GM21360 (cell line): ENCODE data around the gene ARHGDIB.

Source experiments
- ATAC-seq: cut with Tn5 transposase; IDR thresholded peaks from one replicate; pipeline ENCODE4 v1.9.1; 2021; ENCODE audit warnings: mild to moderate bottlenecking, moderate library complexity; ENCODE audit not compliant: unreplicated experiment

The ARHGDIB gene

DNA sequence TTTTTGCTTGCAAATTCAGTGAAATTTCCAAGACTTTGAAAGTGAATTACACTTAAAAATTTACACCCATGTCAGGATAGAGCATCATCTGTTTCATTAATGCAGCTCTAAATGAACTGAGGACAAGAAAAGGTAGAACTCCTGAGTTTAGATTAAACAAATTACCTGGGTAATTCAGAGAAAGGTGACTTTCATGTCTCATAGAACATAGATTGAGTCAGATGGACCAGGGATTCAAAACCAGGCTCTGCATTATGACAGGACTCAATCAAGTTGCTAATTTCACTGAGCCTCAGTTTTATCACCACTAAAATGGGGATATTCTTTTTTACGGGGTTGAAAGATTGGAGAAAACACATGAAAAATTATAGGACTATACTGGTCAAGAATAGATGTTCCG lies 4.5 kb downstream of the ARHGDIB start:
- no peak for ATAC-seq

DNA sequence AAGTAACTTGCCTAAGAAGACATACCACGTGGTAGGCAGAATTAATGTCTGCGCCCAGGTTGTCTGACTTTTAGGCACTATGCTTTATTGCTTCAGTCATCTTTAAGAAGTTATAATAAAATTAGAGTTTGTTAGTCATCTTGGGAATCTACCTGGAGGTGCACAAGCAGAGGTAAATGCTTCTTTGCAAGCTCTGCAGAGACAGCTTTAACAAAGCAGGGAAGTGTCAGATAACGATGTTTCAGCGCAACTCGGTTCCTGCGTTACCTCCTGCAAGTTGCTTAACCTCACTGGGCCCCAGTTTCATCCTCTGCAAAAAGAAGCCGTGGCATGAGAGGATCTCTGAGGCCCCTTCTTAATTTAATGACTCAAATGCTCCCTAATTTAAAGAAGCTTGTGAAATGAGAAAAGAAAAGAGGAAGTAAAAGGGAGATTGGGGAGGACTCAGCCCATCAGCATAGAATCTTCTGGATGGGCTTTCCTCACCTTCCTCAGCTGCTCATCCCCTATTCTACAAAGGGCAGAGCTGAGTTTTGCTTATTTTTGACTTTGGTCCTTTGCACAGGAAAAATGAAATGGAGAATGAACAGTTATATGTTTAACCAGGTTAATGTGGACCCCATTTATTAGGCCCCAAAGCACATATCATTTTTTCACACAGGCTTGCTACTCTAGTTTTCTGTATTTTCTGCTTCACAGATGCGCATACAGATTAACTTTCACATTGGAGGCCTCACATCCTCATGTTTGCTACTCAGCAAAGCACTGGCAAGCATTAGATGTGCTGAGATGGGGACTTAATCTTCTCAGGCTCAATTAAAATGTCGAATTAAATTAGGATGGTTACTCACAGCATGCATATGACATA lies 5.1 kb downstream of the ARHGDIB start:
- peak; percentile 49 for ATAC-seq

DNA sequence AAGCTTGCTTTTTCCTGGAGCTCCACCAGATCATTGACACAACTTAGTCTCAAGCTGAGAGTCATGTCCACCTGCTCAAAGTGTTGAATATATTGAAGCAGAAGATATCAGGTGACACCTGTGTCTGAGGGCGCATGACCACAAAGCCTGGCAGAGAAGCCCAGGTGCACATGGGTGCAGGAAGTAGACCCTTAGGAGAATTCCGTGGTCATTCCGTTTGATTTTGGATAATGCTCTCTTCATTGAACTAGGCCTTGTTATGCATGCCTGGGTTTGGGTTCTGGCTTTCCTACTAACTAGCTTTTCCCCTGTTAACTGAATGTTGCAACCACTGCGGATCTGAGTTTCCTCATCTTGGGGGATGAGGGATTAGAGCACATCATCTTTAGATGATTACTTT lies 7.1 kb downstream of the ARHGDIB start:
- no peak for ATAC-seq

DNA sequence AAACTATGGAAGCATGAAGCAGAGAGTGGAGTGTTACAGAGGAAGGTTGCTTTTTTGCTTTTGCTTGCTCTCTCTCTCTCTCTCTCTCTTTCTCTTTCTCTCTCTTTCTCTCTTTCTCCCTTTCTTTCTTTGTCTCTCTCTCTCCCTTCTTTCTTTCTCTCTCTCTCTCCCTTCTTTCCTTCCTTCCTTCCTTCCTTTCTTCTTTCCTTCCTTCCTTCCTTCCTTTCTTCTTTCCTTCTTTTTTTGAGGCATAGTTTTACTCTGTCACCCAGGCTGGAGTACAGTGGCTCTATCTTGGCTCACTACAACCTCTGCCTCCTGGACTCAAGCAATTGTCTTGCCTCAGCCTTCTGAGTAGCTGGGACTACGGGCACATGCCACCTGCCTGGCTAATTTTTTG lies 7.6 kb downstream of the ARHGDIB start:
- no peak for ATAC-seq

DNA sequence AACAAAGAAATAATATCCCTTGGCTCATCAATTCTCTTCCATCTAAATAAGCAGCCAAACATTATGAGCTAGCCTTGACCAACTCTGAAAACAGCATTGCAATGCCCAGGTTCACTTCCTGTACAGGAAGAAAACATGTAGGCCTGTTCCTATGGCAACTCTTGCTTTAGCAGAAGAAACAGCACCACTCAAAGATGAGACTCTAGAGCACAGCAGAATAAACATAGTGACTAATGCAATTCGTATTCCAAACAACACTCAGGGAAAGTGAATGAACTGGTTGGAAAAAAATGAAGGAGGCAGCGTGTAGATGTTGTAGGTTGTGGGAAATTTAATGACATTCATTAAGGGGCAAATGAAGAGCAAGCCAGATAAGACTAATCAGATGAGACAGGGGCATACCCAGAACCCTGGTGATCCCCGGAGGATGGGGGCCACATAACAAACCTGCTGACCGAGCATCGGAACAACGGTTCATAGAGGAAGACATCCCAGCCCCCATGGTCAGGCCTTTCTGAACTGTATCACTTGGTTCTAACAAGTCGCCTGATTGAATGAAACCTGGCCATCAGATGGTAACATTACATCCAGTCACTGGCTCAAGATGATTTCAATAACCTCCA lies 9.0 kb downstream of the ARHGDIB start:
- peak; percentile 50 for ATAC-seq

DNA sequence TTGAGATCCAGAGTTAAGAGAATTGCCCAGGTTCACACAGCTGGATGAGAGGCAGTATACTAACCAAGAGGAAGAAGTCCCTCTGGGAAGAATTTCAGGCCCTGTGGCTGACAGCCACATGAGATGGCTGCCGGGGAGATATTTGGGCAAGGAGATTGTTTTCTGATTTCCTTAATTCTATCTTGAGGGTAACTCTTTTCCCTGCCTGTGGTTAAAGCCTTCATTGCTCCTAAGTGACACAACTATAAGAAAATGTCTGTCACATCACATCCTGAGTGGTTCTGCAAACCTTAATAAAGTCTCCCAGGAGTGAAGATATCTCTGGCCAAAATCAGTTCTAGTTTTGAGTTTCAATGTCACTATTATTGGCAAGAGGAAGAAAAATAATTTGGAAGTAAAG lies 9.6 kb downstream of the ARHGDIB start:
- no peak for ATAC-seq

DNA sequence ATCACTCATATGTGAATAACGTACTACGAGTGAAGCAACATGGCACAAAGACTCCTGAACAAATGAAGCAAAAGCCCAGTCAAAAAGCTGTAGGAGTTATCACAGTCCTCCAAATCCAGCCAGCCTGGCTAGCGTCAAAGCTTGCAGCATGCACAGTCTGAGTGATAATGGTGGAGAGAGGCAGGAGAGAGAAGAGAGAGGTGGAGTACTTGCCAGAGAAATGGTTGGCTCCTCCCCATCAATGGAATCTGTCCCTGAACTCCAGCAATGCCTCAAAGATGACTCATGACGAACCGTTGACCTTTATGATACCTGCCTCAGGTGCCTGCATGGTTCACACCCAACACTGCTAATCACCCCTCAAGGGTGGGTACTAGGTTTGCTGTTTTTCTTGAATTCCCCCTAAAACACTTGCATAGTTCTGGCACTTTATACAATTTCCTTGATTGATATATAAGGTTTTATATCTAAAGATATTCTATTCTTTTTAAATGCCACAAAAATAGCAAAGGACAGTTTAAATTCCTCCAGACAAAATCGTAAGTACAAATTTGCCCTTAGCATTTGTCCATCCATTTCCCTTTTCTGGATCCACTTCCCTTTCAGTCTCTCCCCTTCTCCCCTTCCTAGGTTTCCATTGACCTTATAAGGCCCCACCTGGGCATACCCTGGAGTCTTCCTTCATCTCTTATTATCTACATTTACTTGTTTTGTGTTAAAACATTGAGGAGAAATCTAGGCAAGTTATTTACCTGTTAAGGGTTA lies 10.2 kb downstream of the ARHGDIB start:
- no peak for ATAC-seq

DNA sequence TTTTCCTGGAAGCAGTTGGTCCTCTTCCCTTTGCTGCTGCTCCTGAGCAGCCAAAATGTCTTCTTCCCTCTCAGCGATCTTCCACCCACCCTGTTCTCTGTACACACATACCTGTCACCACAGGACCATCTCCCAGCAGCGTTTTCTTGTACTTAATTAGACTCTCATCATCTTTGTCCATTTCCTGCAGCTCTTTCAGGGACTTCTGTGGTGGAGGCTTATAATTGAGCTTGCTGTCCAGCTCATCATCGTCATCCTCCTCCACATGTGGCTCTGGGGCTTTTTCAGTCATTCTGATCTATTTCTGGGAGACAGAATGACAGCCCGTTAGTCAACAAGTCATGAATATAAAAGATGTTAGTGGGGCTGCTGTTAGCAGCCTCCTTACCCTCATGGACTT lies 11.0 kb downstream of the ARHGDIB start:
- ATAC-seq: no peak

DNA sequence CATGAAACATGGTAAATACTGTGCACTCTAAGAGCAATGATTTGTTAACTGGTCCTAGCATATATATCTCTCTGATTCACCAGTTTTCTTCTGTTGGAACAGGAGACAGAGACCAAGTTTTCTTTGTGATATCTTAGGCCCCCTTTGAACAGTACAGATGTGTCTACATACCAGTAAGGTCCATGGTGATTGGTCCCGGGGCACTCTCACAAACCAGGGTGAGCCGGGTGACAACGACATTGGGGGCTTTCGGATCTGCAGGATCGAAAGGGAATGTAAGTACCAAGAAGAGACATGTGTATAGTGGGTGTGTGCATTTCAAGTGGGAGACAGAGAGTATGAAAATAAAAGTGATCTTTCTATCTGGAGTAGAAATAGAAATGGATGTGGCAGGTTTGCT lies 11.8 kb downstream of the ARHGDIB start:
- ATAC-seq: no peak

DNA sequence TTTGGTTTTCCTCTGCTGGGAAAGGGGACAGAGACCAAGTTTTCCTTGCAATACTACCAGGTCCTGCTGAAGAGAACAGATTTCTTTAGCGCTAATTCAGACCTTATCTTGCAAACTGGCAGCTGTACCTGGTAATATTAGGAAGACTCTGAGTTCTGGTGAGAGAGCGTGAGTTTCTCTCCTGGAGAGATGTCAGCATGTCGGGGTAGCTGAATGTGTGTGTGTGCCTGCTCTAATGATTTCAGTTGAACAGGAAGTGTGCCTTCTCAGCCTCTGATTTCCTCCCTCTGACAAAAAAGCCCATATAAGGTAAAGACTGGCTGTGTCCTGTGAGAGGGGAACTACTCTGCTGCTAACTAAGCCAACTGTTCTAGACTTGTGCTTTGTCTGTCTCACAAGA lies 12.7 kb downstream of the ARHGDIB start:
- peak; percentile 87 for ATAC-seq

DNA sequence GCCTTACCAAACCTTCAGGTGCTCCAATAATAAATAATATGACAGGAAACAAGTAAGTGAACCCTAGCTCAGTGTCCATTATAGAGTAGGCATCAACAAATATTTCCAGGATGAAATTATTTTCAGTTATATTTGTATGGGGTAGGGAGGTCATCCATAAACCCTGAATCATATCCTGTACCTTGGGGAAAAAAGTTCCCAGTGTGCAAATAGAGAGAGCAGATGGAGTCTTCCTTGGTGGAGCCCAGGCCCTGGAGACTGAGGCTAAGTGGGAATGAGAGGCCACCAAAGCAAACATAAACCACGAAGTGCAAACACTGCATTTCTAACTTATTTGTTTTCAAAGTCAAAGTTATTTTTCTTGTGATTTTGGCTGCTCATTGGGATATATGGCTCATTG lies 14.5 kb downstream of the ARHGDIB start:
- ATAC-seq: no peak

DNA sequence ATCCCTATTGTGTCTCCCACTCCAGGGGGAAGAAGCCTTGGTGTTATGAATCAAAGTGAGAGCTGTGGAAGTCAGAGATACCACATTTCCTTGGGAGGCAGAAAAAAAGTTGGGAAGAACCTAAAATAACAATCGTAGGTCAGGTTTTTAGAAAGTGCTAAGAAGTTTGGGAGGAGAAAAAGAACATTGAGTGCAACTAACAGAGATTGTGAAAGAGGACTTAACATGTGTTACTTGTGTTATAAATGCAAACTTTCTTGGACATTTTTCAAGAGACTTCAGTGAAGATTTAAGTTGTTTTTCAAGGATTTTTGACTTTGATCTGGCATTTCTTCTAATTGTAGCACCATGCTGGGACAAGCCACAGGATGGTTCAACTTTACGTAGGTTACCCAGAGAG lies 15.2 kb downstream of the ARHGDIB start:
- no peak for ATAC-seq

DNA sequence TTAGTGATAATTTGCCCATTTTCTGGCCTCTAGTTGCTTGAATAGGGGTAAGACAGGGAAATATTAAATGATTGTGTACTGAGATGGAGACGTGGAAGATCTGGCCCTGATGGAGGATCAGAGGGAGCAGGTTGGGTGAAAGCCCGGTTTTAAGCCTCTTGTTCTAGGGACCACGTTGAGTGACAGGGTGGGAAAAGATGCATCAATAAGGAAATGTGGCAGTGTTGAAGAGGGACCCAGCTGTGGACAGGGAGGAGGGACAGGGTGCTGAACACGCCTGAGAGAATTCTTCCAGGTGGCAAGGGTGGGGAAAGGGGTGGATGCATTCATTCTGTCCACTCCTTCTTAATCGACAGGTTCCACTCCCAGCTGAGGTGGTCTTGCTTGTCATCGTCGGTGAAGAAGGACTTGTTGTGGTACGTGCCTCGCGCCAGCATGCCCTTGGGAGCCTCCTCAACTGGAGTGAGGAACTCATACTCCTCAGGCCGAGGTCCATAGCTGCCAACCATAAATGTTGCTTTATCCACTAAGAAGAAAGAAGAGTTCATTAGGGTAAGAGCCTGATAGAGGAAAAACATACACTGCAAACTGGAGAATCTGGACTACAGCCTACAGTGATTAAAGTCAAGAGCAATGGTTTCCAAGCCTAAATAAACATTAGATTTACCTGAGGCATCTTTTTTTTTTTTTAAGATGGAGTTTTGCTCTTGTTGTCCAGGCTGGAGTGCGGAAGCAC lies 19.0 kb downstream of the ARHGDIB start:
- no peak for ATAC-seq

DNA sequence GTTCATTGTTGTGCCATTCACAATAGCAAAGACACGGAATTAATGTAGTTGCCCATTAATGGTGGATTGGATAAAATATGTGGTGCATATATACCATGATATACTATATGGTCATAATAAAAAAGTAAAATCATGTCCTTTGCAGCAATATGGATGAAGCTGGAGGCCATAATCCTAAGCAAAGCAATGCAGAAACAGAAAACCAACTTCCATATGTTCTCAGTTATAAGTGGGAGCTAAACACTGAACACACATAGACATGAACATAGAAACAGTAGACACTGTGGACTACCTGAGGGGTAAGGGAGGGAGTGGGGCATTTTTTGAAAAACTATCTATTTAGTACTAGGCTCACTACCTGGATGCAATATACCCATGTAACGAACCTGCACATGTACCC lies 20.0 kb downstream of the ARHGDIB start:
- ATAC-seq: no peak

DNA sequence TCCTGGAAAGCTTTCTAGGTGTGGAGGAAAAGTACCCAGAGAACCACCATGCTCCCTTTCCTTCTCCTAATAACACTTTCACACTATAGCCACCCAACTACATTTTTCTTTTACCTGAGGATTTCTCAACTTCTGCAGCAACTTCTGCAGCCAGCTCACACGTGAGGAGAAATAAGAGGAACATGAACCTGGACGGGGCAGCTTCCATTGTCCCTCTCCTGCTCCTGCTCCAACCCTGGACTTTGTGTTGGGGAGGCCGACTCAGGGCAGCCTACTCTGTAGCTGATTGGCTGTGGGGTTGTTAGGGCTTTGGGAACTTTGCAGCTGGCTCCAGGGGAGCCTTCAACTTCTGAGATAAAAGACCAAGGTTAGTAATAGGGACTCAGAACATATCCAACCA lies 23.1 kb downstream of the ARHGDIB start, which contains the start of gene ERP27:
Gene ERP27 (minus strand): TSS at position 237 of the 400 bp plus-strand sequence. CDS start 29 bp downstream, at position 208.
- no peak for ATAC-seq

DNA sequence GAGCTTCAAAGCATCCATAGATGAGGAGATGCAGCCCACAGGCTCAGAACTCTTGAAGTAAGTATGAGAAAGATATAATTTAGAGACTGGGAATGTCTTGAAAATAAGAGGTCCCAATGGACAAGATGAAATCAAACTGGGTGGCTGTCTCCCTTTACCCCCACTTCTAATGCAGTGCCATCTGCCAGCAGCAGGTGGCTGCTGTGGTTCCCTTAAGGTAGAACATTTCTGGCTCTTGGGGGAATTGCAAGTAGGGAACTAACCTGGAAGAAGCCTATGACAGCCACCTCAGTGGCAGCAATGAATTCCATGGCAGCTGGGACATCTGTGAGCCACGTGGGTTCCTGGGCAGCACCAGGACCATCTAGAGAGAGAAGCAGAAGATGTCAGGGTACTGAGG lies 23.7 kb downstream of the ARHGDIB start:
- ATAC-seq: no peak

DNA sequence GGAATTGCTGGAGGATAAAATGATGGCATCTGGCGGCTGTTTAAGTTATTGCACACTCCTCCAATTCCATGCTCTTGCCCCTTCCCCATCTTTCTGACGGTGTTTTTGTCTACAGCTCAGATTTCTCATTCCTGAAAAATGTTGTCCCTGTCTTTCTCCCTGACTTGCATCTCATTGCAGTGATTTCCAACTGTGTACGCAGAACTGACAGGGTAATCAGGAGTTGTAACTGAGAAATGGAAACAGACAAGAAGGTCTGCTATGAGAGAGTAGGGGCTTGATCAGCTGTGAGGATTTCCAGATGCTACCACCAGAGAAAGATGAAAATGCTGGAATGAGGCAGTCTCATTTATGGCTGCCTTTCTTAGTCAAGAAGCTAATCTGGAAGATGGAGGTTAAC lies 24.4 kb downstream of the ARHGDIB start:
- no peak for ATAC-seq

DNA sequence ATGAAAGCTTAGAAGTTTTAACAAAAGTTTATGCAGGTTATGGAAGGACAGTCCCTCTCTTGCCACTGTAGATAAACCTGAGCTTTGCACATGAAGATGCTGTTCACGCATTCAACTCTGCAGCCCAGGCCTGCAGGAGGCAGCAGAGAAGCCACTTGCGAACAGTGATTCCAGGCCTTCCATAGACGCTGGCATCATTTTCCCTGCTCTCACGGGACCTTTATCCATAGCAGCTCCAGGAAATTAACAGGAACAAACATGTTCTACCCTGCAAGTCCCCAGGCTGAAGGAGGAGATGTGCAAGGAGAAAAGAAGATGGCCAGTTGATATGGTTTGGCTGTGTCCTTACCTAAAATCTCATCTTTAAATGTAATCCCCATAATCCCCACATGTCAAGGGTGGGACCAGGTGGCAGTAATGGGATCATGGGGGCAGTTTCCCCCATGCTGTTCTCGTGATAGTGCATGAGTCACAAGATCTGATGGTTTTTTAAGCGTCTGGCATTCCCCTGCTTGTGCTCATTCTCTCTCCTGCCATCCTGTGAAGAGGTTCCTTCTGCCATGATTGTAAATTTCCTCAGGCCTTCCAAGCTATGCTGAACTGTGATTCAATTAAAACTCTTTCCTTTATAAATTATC lies 25.1 kb downstream of the ARHGDIB start:
- no peak for ATAC-seq

DNA sequence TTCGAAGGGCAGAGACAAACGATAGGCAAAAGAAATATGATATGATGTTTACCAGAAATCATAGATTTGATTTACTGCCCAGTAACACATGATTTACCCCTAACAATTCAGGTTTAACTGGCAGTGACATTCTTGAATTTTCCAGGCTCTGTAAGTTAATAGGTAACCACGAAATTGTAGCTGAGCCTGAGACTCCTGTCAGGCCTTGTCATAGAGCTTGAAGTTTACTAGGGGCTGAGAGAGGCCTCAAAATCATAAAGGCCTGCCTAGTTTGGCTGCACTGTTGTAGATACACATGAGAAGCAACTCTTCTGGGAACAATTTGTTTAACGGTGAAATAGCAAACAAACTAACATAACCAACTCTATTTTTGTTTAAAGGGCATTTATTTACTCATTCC lies 26.4 kb downstream of the ARHGDIB start:
- no peak for ATAC-seq

DNA sequence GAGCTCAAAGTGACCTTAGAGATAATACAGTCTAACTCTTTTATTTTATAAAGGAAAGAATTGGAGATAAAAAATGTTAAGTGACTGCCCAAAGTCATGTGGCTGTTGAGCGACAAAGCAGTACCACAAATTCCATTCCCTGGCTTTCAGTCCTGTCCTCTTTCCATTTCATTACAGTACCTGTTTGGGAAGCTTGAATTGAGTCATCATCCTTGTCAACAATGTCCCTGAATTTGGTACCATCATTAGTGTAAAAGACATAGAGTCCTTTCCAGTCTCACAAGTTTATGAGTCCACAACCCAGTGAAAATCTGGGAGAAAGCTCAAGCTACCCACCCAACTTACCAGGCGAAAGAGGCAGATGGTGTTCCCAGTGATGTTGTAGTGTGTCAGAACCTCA lies 26.9 kb downstream of the ARHGDIB start:
- no peak for ATAC-seq
